GM23338 (cell line): ENCODE results near the gene MYO5A. TPM values are rescaled to one million over a fixed set of nuclear protein-coding genes. Genes with fewer than 3 reads are reported as not detected.

Experiments used
- ATAC-seq: fragments of 200-7000 bp; cut with Tn5 transposase; 3 replicates; pipeline ENCODE4 v1.9.1; 2020
- DNase-seq: peaks from one replicate; pipeline ENCODE4 v3.0.0-alpha.2; 2015; ENCODE audit warnings: low spot score
- H2AFZ ChIP-seq: fragments of 200-600 bp; sonication (generic); 2 replicates; pipeline ENCODE4 v1.8.0; 2016; ENCODE audit warnings: antibody characterized with exemption, mild to moderate bottlenecking, moderate library complexity
- H3F3A ChIP-seq: fragments of 200-600 bp; sonication (generic); replicated peaks from 2 replicates; pipeline ENCODE4 v1.8.0; 2017; ENCODE audit warnings: antibody characterized with exemption, mixed run types, low read depth
- H3K27ac ChIP-seq: fragments of 200-600 bp; sonication (generic); 2 replicates; pipeline ENCODE4 v1.6.1; 2016; ENCODE audit warnings: low read depth
- H3K27me3 ChIP-seq: fragments of 200-600 bp; sonication (generic); 2 replicates; pipeline ENCODE4 v1.8.0; 2016; ENCODE audit warnings: mild to moderate bottlenecking, mixed run types, moderate library complexity; ENCODE audit not compliant: insufficient read depth
- H3K36me3 ChIP-seq: fragments of 200-600 bp; sonication (generic); 2 replicates; pipeline ENCODE4 v1.8.0; 2016; ENCODE audit warnings: mild to moderate bottlenecking; ENCODE audit not compliant: insufficient read depth
- H3K4me1 ChIP-seq: fragments of 200-600 bp; sonication (generic); 2 replicates; pipeline ENCODE4 v1.8.0; 2016; ENCODE audit warnings: mild to moderate bottlenecking, moderate library complexity; ENCODE audit not compliant: insufficient read depth
- H3K4me2 ChIP-seq: fragments of 200-600 bp; sonication (generic); 2 replicates; pipeline ENCODE4 v1.7.1; 2017; ENCODE audit warnings: mixed run types
- H3K4me3 ChIP-seq: fragments of 200-600 bp; sonication (generic); 2 replicates; pipeline ENCODE4 v1.6.1; 2016; ENCODE audit warnings: mixed run types
- H3K79me2 ChIP-seq: fragments of 200-600 bp; sonication (generic); replicated peaks from 2 replicates; pipeline ENCODE4 v1.8.0; 2017; ENCODE audit warnings: mild to moderate bottlenecking; ENCODE audit not compliant: insufficient read depth
- H3K9me2 ChIP-seq: fragments of 200-600 bp; sonication (generic); 2 replicates; pipeline ENCODE4 v1.8.0; 2017; ENCODE audit not compliant: insufficient read depth
- H4K20me1 ChIP-seq: fragments of 200-600 bp; sonication (generic); replicated peaks from 2 replicates; pipeline ENCODE4 v1.8.0; 2017; ENCODE audit warnings: mild to moderate bottlenecking; ENCODE audit not compliant: insufficient read depth
- H3K27ac Mint-ChIP-seq: 2 replicates; pipeline ENCODE4 v1.8.0; 2020; ENCODE audit warnings: inconsistent platforms, mild to moderate bottlenecking, moderate library complexity, mixed read lengths
- H3K27me3 Mint-ChIP-seq: 3 replicates; pipeline ENCODE4 v1.8.0; 2022; ENCODE audit warnings: low read depth, mild to moderate bottlenecking, moderate library complexity, mixed read lengths, inconsistent platforms; ENCODE audit not compliant: insufficient read depth, poor library complexity
- H3K36me3 Mint-ChIP-seq: 3 replicates; pipeline ENCODE4 v1.8.0; 2021; ENCODE audit warnings: low read depth, mild to moderate bottlenecking, inconsistent platforms, moderate library complexity, mixed read lengths
- H3K4me1 Mint-ChIP-seq: 3 replicates; pipeline ENCODE4 v1.8.0; 2020; ENCODE audit warnings: mild to moderate bottlenecking, inconsistent platforms, mixed read lengths
- H3K4me3 Mint-ChIP-seq: 3 replicates; pipeline ENCODE4 v1.8.0; 2021; ENCODE audit warnings: moderate library complexity, mild to moderate bottlenecking, inconsistent platforms, mixed read lengths
- H3K9me3 Mint-ChIP-seq: 3 replicates; pipeline ENCODE4 v1.8.0; 2020; ENCODE audit warnings: moderate library complexity, mild to moderate bottlenecking, inconsistent platforms, mixed read lengths
- CREB1 ChIP-seq: fragments of 250-450 bp; sonication (Bioruptor Pico); IDR thresholded peaks from 2 replicates; pipeline ENCODE4 v1.5.0; 2020; ENCODE audit warnings: low read depth, mild to moderate bottlenecking, moderate library complexity
- EZH2 ChIP-seq: fragments of 200-600 bp; sonication (generic); IDR thresholded peaks from one replicate; pipeline ENCODE4 v1.8.0; 2017; ENCODE audit warnings: antibody characterized with exemption, mild to moderate bottlenecking, low read depth; ENCODE audit not compliant: unreplicated experiment
- EZH2phosphoT487 ChIP-seq: fragments of 200-600 bp; sonication (generic); IDR thresholded peaks from one replicate; pipeline ENCODE4 v1.8.1; 2018; ENCODE audit warnings: antibody characterized with exemption; ENCODE audit not compliant: unreplicated experiment
- JUNB ChIP-seq: IDR thresholded peaks from one replicate; pipeline ENCODE4 v1.6.1; 2016; ENCODE audit warnings: antibody characterized with exemption; ENCODE audit not compliant: unreplicated experiment
- NANOG ChIP-seq: IDR thresholded peaks from 2 replicates; pipeline ENCODE4 v1.6.1; 2016; ENCODE audit warnings: antibody characterized with exemption, borderline replicate concordance
- POLR2AphosphoS5 ChIP-seq: IDR thresholded peaks from 2 replicates; pipeline ENCODE4 v1.6.1; 2016; ENCODE audit warnings: antibody characterized with exemption, low read depth
- STAT1 ChIP-seq: IDR thresholded peaks from one replicate; pipeline ENCODE4 v1.6.1; 2016; ENCODE audit warnings: antibody characterized with exemption; ENCODE audit not compliant: unreplicated experiment
- ZNF114 ChIP-seq: fragments of 250-450 bp; sonication (Bioruptor Pico); IDR thresholded peaks from 2 replicates; pipeline ENCODE4 v1.5.0; 2020; ENCODE audit warnings: mild to moderate bottlenecking, moderate library complexity
- ZNF331 ChIP-seq: fragments of 250-450 bp; sonication (Bioruptor Pico); IDR thresholded peaks from 2 replicates; pipeline ENCODE4 v1.5.0; 2020; ENCODE audit warnings: low read depth, mild to moderate bottlenecking, moderate library complexity
- polyA plus RNA-seq: library from polyadenylated mRNA; unstranded; fragments of >200 nt; fragmentation: Nextera tagmentation; extraction: Ambion mirVana; gene quantifications from 2 replicates; pipeline ENCODE4 v1.2.1, GENCODE V29; 2016
- total RNA-seq: library from RNA; depleted of rRNA; stranded (reverse); fragments of >200 nt; shearing (Covaris generic); gene quantifications from 2 replicates; pipeline ENCODE4 v1.2.3, GENCODE V29; 2014
- TF ChIP-seq, protein P1 (sequence below): IDR thresholded peaks from one replicate; pipeline ENCODE4 v1.6.1; 2018; ENCODE audit warnings: antibody characterized with exemption; ENCODE audit not compliant: unreplicated experiment
- TF ChIP-seq, protein P2 (sequence below), 2 experiments: fragments of 200-600 bp in 1 of 2; sonication (generic) in 1 of 2; conservative IDR thresholded peaks; 2 replicates each; pipeline versions ENCODE4 v1.5.1 to v1.6.1; 2016 to 2017; ENCODE audit warnings: antibody characterized with exemption in 2 of 2, low read depth in 2 of 2, mild to moderate bottlenecking in 2 of 2, moderate library complexity in 1 of 2
- TF ChIP-seq, protein P3 (sequence below): fragments of 250-450 bp; sonication (Bioruptor Pico); IDR thresholded peaks from 2 replicates; pipeline ENCODE4 v1.5.0; 2020; ENCODE audit warnings: mild to moderate bottlenecking, moderate library complexity
- TF ChIP-seq, protein P4 (sequence below): IDR thresholded peaks from 2 replicates; pipeline ENCODE4 v1.6.1; 2016; ENCODE audit warnings: antibody characterized with exemption

MYO5A gene
- total and polyA plus RNA-seq, 2 experiments from 2014 or later = 5.7 to 31.8 TPM

DNA sequence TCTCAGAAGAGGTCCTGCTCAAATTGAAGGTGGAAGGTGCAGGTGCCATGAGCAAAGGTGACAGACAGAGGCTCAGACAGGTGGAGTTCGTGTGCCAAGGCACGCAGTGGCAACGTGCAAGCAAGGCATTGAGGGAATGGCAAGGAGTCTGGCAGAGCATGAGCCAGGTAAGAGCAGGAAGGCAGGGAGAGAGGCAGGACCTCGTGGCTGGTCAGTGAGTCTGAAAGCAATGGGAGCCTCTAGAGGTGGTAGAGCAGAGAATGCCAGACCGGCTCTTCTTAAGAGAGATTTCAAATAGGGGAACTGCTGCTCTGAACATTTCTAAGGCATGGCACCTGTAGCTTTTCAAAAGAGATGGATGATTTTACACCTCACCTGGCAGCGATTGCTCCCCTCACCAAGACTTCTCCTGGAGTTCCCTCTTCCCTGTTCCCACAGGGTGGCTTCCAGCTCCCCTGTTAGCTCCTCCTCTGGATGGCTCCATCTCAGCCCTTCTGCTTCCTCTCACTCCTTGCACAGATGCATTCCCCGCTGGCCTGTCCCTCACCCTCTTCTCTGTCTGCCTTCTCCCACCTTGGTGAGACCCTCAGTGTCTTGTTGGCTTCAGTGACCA lies 235.8 kb downstream of the MYO5A start:
- no peak for DNase-seq
- peaks cover 7% of the 10 kb centered on the region; the same call in 1 of the 2 replicates for H3K4me1 ChIP-seq
- Mint-ChIP-seq H3K9me3 (no peaks in the 10 kb centered on the region), H3K4me3 (no peak overlapping the region), H3K4me1 (peaks cover 38% of the 10 kb centered on the region), H3K27ac (no peak overlapping the region), H3K36me3 (peaks cover 22% of the 10 kb centered on the region), H3K27me3 (peaks cover 4% of the 10 kb centered on the region)
- ATAC-seq = no peak
- no peak overlapping the region for H3K4me3 ChIP-seq
- TF ChIP-seq, protein P1, sequence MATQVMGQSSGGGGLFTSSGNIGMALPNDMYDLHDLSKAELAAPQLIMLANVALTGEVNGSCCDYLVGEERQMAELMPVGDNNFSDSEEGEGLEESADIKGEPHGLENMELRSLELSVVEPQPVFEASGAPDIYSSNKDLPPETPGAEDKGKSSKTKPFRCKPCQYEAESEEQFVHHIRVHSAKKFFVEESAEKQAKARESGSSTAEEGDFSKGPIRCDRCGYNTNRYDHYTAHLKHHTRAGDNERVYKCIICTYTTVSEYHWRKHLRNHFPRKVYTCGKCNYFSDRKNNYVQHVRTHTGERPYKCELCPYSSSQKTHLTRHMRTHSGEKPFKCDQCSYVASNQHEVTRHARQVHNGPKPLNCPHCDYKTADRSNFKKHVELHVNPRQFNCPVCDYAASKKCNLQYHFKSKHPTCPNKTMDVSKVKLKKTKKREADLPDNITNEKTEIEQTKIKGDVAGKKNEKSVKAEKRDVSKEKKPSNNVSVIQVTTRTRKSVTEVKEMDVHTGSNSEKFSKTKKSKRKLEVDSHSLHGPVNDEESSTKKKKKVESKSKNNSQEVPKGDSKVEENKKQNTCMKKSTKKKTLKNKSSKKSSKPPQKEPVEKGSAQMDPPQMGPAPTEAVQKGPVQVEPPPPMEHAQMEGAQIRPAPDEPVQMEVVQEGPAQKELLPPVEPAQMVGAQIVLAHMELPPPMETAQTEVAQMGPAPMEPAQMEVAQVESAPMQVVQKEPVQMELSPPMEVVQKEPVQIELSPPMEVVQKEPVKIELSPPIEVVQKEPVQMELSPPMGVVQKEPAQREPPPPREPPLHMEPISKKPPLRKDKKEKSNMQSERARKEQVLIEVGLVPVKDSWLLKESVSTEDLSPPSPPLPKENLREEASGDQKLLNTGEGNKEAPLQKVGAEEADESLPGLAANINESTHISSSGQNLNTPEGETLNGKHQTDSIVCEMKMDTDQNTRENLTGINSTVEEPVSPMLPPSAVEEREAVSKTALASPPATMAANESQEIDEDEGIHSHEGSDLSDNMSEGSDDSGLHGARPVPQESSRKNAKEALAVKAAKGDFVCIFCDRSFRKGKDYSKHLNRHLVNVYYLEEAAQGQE = no peak
- TF ChIP-seq NANOG = no peak
- TF ChIP-seq, protein P2, sequence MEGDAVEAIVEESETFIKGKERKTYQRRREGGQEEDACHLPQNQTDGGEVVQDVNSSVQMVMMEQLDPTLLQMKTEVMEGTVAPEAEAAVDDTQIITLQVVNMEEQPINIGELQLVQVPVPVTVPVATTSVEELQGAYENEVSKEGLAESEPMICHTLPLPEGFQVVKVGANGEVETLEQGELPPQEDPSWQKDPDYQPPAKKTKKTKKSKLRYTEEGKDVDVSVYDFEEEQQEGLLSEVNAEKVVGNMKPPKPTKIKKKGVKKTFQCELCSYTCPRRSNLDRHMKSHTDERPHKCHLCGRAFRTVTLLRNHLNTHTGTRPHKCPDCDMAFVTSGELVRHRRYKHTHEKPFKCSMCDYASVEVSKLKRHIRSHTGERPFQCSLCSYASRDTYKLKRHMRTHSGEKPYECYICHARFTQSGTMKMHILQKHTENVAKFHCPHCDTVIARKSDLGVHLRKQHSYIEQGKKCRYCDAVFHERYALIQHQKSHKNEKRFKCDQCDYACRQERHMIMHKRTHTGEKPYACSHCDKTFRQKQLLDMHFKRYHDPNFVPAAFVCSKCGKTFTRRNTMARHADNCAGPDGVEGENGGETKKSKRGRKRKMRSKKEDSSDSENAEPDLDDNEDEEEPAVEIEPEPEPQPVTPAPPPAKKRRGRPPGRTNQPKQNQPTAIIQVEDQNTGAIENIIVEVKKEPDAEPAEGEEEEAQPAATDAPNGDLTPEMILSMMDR (conservative IDR thresholded peaks at IDR 0.05; ENCODE audit: low read depth in 2 of 2) = no peak
- TF ChIP-seq CREB1 (CRISPR knock-in tag) = no peak
- TF ChIP-seq JUNB = no peak
- TF ChIP-seq POLR2AphosphoS5 = no peak
- no peak for TF ChIP-seq EZH2phosphoT487
- TF ChIP-seq STAT1 = no peak
- no peak for TF ChIP-seq ZNF331 (CRISPR knock-in tag)
- TF ChIP-seq, protein P3, sequence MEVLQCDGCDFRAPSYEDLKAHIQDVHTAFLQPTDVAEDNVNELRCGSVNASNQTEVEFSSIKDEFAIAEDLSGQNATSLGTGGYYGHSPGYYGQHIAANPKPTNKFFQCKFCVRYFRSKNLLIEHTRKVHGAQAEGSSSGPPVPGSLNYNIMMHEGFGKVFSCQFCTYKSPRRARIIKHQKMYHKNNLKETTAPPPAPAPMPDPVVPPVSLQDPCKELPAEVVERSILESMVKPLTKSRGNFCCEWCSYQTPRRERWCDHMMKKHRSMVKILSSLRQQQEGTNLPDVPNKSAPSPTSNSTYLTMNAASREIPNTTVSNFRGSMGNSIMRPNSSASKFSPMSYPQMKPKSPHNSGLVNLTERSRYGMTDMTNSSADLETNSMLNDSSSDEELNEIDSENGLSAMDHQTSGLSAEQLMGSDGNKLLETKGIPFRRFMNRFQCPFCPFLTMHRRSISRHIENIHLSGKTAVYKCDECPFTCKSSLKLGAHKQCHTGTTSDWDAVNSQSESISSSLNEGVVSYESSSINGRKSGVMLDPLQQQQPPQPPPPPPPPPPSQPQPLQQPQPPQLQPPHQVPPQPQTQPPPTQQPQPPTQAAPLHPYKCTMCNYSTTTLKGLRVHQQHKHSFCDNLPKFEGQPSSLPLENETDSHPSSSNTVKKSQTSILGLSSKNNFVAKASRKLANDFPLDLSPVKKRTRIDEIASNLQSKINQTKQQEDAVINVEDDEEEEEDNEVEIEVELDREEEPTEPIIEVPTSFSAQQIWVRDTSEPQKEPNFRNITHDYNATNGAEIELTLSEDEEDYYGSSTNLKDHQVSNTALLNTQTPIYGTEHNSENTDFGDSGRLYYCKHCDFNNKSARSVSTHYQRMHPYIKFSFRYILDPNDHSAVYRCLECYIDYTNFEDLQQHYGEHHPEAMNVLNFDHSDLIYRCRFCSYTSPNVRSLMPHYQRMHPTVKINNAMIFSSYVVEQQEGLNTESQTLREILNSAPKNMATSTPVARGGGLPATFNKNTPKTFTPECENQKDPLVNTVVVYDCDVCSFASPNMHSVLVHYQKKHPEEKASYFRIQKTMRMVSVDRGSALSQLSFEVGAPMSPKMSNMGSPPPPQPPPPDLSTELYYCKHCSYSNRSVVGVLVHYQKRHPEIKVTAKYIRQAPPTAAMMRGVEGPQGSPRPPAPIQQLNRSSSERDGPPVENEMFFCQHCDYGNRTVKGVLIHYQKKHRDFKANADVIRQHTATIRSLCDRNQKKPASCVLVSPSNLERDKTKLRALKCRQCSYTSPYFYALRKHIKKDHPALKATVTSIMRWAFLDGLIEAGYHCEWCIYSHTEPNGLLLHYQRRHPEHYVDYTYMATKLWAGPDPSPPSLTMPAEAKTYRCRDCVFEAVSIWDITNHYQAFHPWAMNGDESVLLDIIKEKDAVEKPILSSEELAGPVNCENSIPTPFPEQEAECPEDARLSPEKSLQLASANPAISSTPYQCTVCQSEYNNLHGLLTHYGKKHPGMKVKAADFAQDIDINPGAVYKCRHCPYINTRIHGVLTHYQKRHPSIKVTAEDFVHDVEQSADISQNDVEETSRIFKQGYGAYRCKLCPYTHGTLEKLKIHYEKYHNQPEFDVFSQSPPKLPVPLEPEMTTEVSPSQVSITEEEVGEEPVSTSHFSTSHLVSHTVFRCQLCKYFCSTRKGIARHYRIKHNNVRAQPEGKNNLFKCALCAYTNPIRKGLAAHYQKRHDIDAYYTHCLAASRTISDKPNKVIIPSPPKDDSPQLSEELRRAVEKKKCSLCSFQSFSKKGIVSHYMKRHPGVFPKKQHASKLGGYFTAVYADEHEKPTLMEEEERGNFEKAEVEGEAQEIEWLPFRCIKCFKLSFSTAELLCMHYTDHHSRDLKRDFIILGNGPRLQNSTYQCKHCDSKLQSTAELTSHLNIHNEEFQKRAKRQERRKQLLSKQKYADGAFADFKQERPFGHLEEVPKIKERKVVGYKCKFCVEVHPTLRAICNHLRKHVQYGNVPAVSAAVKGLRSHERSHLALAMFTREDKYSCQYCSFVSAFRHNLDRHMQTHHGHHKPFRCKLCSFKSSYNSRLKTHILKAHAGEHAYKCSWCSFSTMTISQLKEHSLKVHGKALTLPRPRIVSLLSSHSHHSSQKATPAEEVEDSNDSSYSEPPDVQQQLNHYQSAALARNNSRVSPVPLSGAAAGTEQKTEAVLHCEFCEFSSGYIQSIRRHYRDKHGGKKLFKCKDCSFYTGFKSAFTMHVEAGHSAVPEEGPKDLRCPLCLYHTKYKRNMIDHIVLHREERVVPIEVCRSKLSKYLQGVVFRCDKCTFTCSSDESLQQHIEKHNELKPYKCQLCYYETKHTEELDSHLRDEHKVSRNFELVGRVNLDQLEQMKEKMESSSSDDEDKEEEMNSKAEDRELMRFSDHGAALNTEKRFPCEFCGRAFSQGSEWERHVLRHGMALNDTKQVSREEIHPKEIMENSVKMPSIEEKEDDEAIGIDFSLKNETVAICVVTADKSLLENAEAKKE = no peak
- no peak for TF ChIP-seq EZH2
- TF ChIP-seq, protein P4, sequence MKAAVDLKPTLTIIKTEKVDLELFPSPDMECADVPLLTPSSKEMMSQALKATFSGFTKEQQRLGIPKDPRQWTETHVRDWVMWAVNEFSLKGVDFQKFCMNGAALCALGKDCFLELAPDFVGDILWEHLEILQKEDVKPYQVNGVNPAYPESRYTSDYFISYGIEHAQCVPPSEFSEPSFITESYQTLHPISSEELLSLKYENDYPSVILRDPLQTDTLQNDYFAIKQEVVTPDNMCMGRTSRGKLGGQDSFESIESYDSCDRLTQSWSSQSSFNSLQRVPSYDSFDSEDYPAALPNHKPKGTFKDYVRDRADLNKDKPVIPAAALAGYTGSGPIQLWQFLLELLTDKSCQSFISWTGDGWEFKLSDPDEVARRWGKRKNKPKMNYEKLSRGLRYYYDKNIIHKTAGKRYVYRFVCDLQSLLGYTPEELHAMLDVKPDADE = no peak
- TF ChIP-seq ZNF114 (CRISPR knock-in tag) = no peak
- H3K4me2 ChIP-seq = no peak overlapping the region
- no peak overlapping the region for H3K27ac ChIP-seq
- H3K27me3 ChIP-seq = no peaks in the 10 kb centered on the region
- peaks cover 15% of the 10 kb centered on the region for H3K79me2 ChIP-seq
- no peaks in the 10 kb centered on the region for H3F3A ChIP-seq
- no peaks in the 10 kb centered on the region for H3K9me2 ChIP-seq
- no peaks in the 10 kb centered on the region; the same call in 1 of the 2 replicates for H3K36me3 ChIP-seq
- H2AFZ ChIP-seq = no peak overlapping the region
- no peaks in the 10 kb centered on the region for H4K20me1 ChIP-seq
